SU-DHL-6 (cell line): Measurements from ENCODE around the gene TAF9B.

Source experiments
- H2AFZ ChIP-seq: fragments of 200-600 bp; sonication (generic); 2 replicates; pipeline ENCODE4 v1.6.1; 2014; ENCODE audit warnings: low read depth, mild to moderate bottlenecking, moderate library complexity, mixed read lengths, antibody characterized with exemption, low read length; ENCODE audit not compliant: severe bottlenecking
- H3F3A ChIP-seq: fragments of 200-600 bp; shearing (Covaris generic); 2 replicates; pipeline ENCODE4 v1.6.0; 2016; ENCODE audit warnings: antibody characterized with exemption, mild to moderate bottlenecking; ENCODE audit not compliant: insufficient read depth
- H3K27ac ChIP-seq: fragments of 200-600 bp; sonication (generic); 2 replicates; pipeline ENCODE4 v1.5.1; 2016; ENCODE audit warnings: low read depth, mild to moderate bottlenecking, low read length, moderate library complexity, mixed read lengths
- H3K27me3 ChIP-seq: fragments of 200-600 bp; sonication (generic), shearing (Covaris generic); 2 replicates; pipeline ENCODE4 v1.6.0; 2014; ENCODE audit warnings: mild to moderate bottlenecking, low read length
- H3K36me3 ChIP-seq: fragments of 200-600 bp; sonication (generic); 2 replicates; pipeline ENCODE4 v1.6.1; 2014; ENCODE audit warnings: mild to moderate bottlenecking, low read length, mixed read lengths
- H3K4me2 ChIP-seq: fragments of 300-600, 200-600 bp; shearing (Covaris generic), sonication (generic); 2 replicates; pipeline ENCODE4 v1.6.0; 2014; ENCODE audit warnings: low read length, low read depth, mild to moderate bottlenecking; ENCODE audit not compliant: poor library complexity, severe bottlenecking
- H3K4me3 ChIP-seq: fragments of 200-600 bp; sonication (generic); 2 replicates; pipeline ENCODE4 v1.5.1; 2014; ENCODE audit warnings: antibody characterized with exemption, low read length, mild to moderate bottlenecking, mixed read lengths; ENCODE audit not compliant: insufficient read depth, poor library complexity, severe bottlenecking
- H3K79me2 ChIP-seq: fragments of 200-600 bp; sonication (generic); 2 replicates; pipeline ENCODE4 v1.6.1; 2014; ENCODE audit warnings: mild to moderate bottlenecking, low read length, moderate library complexity; ENCODE audit not compliant: insufficient read depth
- H3K9ac ChIP-seq: fragments of 200-600 bp; sonication (generic); 2 replicates; pipeline ENCODE4 v1.7.0; 2014; ENCODE audit warnings: mild to moderate bottlenecking, low read length
- H3K9me2 ChIP-seq: fragments of 200-600 bp; sonication (generic); replicated peaks from 2 replicates; pipeline ENCODE4 v1.6.1; 2014; ENCODE audit warnings: low read length; ENCODE audit not compliant: insufficient read depth
- H3K9me3 ChIP-seq: fragments of 200-600 bp; sonication (generic); 2 replicates; pipeline ENCODE4 v1.6.1; 2014; ENCODE audit warnings: low read length, mixed read lengths; ENCODE audit not compliant: insufficient read depth
- H4K20me1 ChIP-seq: fragments of 200-600 bp; sonication (generic); 2 replicates; pipeline ENCODE4 v1.6.1; 2014; ENCODE audit warnings: low read depth, mild to moderate bottlenecking, antibody characterized with exemption, low read length, moderate library complexity, mixed read lengths
- CTCF ChIP-seq: fragments of 200-600 bp; sonication (generic); IDR thresholded peaks from one replicate; pipeline ENCODE4 v1.5.1; 2017; ENCODE audit warnings: antibody characterized with exemption, mild to moderate bottlenecking, low read length, moderate library complexity; ENCODE audit not compliant: insufficient read depth, poor library complexity, severe bottlenecking
- EZH2phosphoT487 ChIP-seq: fragments of 200-600 bp; sonication (generic), shearing (Covaris generic); conservative IDR thresholded peaks from 2 replicates; pipeline ENCODE4 v1.6.1; 2018; ENCODE audit warnings: mild to moderate bottlenecking, antibody characterized with exemption, low read length, moderate library complexity, mixed read lengths

The TAF9B gene

GRCh38 chrX:78124307-78124706 lies 15.1 kb downstream of the TAF9B start:
- Histone ChIP-seq H3K79me2 (no peaks in the 10 kb centered on the region), H3K27ac (no peak overlapping the region), H3K9me2 (no peaks in the 10 kb centered on the region), H4K20me1 (peaks cover 6% of the 10 kb centered on the region), H3F3A (peaks cover 11% of the 10 kb centered on the region; the same call in 1 of the 2 replicates), H3K36me3 (peaks cover 29% of the 10 kb centered on the region), H3K4me3 (no peak overlapping the region), H3K27me3 (no peaks in the 10 kb centered on the region), H3K9me3 (no peaks in the 10 kb centered on the region), H3K4me2 (no peak overlapping the region), H2AFZ (no peak overlapping the region), H3K9ac (no peak overlapping the region)
- TF ChIP-seq EZH2phosphoT487: no peak
- TF ChIP-seq CTCF: no peak

- Histone ChIP-seq H3K9me3 (no peaks in the 10 kb centered on the region), H3K4me2 (no peak overlapping the region), H2AFZ (no peak overlapping the region), H3K27me3 (no peaks in the 10 kb centered on the region), H3K4me3 (no peak overlapping the region), H4K20me1 (peaks cover 6% of the 10 kb centered on the region), H3K79me2 (no peaks in the 10 kb centered on the region), H3K9me2 (no peaks in the 10 kb centered on the region), H3K9ac (no peak overlapping the region), H3K36me3 (peaks cover 29% of the 10 kb centered on the region), H3K27ac (no peak overlapping the region), H3F3A (peaks cover 11% of the 10 kb centered on the region; the same call in 1 of the 2 replicates)
- TF ChIP-seq CTCF (no peak), EZH2phosphoT487 (no peak)
These were observed 16.3 kb downstream of the TAF9B start for GRCh38 chrX:78123190-78123589.

- H4K20me1 ChIP-seq: peaks cover 12% of the 10 kb centered on the region; the same call in 1 of the 2 replicates
- TF ChIP-seq CTCF (no peak), EZH2phosphoT487 (no peak)
These were observed 19.8 kb downstream of the TAF9B start for GRCh38 chrX:78119521-78120227.

More at GRCh38 chrX:78119521-78120227, 19.8 kb downstream of the TAF9B start:
- Histone ChIP-seq H3F3A (no peaks in the 10 kb centered on the region; the same call in 1 of the 2 replicates), H2AFZ (no peak overlapping the region), H3K27ac (no peak overlapping the region), H3K36me3 (peaks cover 24% of the 10 kb centered on the region), H3K9ac (no peak overlapping the region), H3K4me3 (no peak overlapping the region), H3K9me2 (no peaks in the 10 kb centered on the region), H3K9me3 (no peaks in the 10 kb centered on the region), H3K79me2 (peaks cover 6% of the 10 kb centered on the region; the same call in 1 of the 2 replicates), H3K27me3 (no peaks in the 10 kb centered on the region), H3K4me2 (no peak overlapping the region)
